ENCODE results near the gene VWC2L.

GRCh38 chr2:214575030-214575429 lies 164.2 kb downstream of the VWC2L start:
- TF ChIP-seq ZNF24 (IDR thresholded peaks at IDR 0.05) (no peak), CTCF (IDR thresholded peaks at IDR 0.05 in 2 of 3, conservative IDR thresholded peaks at IDR 0.05 in 1 of 3; ENCODE audit: control insufficient read depth in 2 of 3, extremely low read depth in 1 of 3, insufficient read depth in 1 of 3, low read depth in 3 of 3, low read length in 3 of 3) (no peak; a peak in 1 of 6 replicates), RAD21 (IDR thresholded peaks at IDR 0.05; ENCODE audit: insufficient read depth, low read depth, low read length) (no peak)
